IMR-90 (cell line): ENCODE results near the gene CEBPB. TPM values are rescaled to one million over a fixed set of nuclear protein-coding genes. Genes with fewer than 3 reads are reported as not detected.
A peak's percentile ranks its signal among the peaks of the same experiment; 100 is the strongest.

ENCODE experiments used
- ATAC-seq: fragments of 200-7000 bp; cut with Tn5 transposase; 2 replicates; pipeline ENCODE4 v1.9.1; 2020; ENCODE audit warnings: low read depth, mild to moderate bottlenecking, moderate library complexity
- BruUV-seq: library from RNA; stranded (reverse); fragments of 400-500 nt; replicated peaks from 2 replicates; lab custom pipeline; 2021; lab: Mats Ljungman, UMichigan
- CTCF ChIA-PET: fragments of 300-600 bp; formaldehyde crosslinking; extraction: SDS; loops from one replicate; lab custom pipeline; 2021; ENCODE audit warnings: antibody characterized with exemption; lab: Yijun Ruan, JAX
- POLR2A ChIA-PET: fragments of 300-600 bp; sonication (Branson Sonifier 250); formaldehyde crosslinking; loops from one replicate; lab custom pipeline; 2022; ENCODE audit warnings: antibody characterized with exemption; ENCODE audit not compliant: unreplicated experiment; lab: Charles Lee
- DNase-seq: peaks from one replicate; pipeline ENCODE4 v3.0.0; 2013
- H2AFZ ChIP-seq: replicated peaks from 2 replicates; pipeline ENCODE3; 2013; ENCODE audit warnings: low read length, mild to moderate bottlenecking; ENCODE audit not compliant: poor library complexity
- H2AK5ac ChIP-seq: 2 replicates; pipeline ENCODE4 v1.6.1; 2013; ENCODE audit warnings: low read depth, low read length, inconsistent platforms
- H2AK9ac ChIP-seq: replicated peaks from 2 replicates; pipeline ENCODE3; 2013; ENCODE audit warnings: mild to moderate bottlenecking, low read depth, low read length, moderate library complexity; ENCODE audit not compliant: poor library complexity
- H2BK120ac ChIP-seq: 2 replicates; pipeline ENCODE4 v1.6.1; 2013; ENCODE audit warnings: low read depth, low read length, inconsistent platforms
- H2BK15ac ChIP-seq: 3 replicates; pipeline ENCODE4 v1.6.1; 2013; ENCODE audit warnings: low read depth, low read length, inconsistent platforms
- H2BK20ac ChIP-seq: 2 replicates; pipeline ENCODE4 v1.6.1; 2013; ENCODE audit warnings: low read depth, mild to moderate bottlenecking, inconsistent platforms, low read length, moderate library complexity
- H2BK5ac ChIP-seq: 2 replicates; pipeline ENCODE4 v1.6.1; 2013; ENCODE audit warnings: mild to moderate bottlenecking, low read depth, low read length, inconsistent platforms; ENCODE audit not compliant: poor library complexity, severe bottlenecking
- H3K14ac ChIP-seq: replicated peaks from 2 replicates; pipeline ENCODE4 v1.6.1; 2013; ENCODE audit warnings: low read depth, low read length, inconsistent platforms
- H3K18ac ChIP-seq: 2 replicates; pipeline ENCODE4 v1.6.1; 2013; ENCODE audit warnings: low read depth, low read length, control low read depth
- H3K23ac ChIP-seq: 2 replicates; pipeline ENCODE4 v1.6.1; 2013; ENCODE audit warnings: low read depth, low read length, inconsistent platforms
- H3K27ac ChIP-seq: 2 replicates; pipeline ENCODE4 v1.5.1; 2013; ENCODE audit warnings: mild to moderate bottlenecking, control low read depth, low read length; ENCODE audit not compliant: insufficient read depth
- H3K27me3 ChIP-seq: 2 replicates; pipeline ENCODE4 v1.6.1; 2013; ENCODE audit warnings: low read length; ENCODE audit not compliant: control insufficient read depth, insufficient read depth
- H3K36me3 ChIP-seq: 2 replicates; pipeline ENCODE4 v1.6.1; 2013; ENCODE audit warnings: low read length, mixed read lengths; ENCODE audit not compliant: control insufficient read depth, insufficient read depth
- H3K4ac ChIP-seq: 2 replicates; pipeline ENCODE4 v1.6.1; 2013; ENCODE audit warnings: low read depth, low read length, inconsistent platforms
- H3K4me1 ChIP-seq: 2 replicates; pipeline ENCODE4 v1.6.1; 2013; ENCODE audit warnings: low read length, mixed read lengths; ENCODE audit not compliant: control insufficient read depth, insufficient read depth
- H3K4me2 ChIP-seq: 2 replicates; pipeline ENCODE4 v1.6.1; 2013; ENCODE audit warnings: low read depth, mild to moderate bottlenecking, control low read depth, low read length, moderate library complexity
- H3K4me3 ChIP-seq: 2 replicates; pipeline ENCODE4 v1.5.1; 2013; ENCODE audit warnings: low read depth, mild to moderate bottlenecking, control low read depth, low read length, moderate library complexity; ENCODE audit not compliant: insufficient read depth
- H3K56ac ChIP-seq: 2 replicates; pipeline ENCODE4 v1.6.1; 2013; ENCODE audit warnings: low read length, inconsistent platforms; ENCODE audit not compliant: insufficient read depth; ENCODE audit errors: extremely low read depth
- H3K79me1 ChIP-seq, 2 experiments: 2 replicates each; pipeline ENCODE4 v1.6.1; 2013; ENCODE audit warnings: low read length in 2 of 2, inconsistent platforms in 1 of 2, low read depth in 1 of 2
- H3K9ac ChIP-seq: 2 replicates; pipeline ENCODE4 v1.6.1; 2013; ENCODE audit warnings: low read depth, low read length, control low read depth
- H3K9me1 ChIP-seq: 2 replicates; pipeline ENCODE4 v1.6.1; 2013; ENCODE audit warnings: low read length, inconsistent platforms; ENCODE audit not compliant: insufficient read depth
- H3K9me3 ChIP-seq: 2 replicates; pipeline ENCODE4 v1.6.1; 2013; ENCODE audit warnings: low read length; ENCODE audit not compliant: control insufficient read depth, insufficient read depth
- H4K20me1 ChIP-seq: 2 replicates; pipeline ENCODE4 v1.6.1; 2013; ENCODE audit warnings: low read length, inconsistent platforms; ENCODE audit not compliant: insufficient read depth
- H4K5ac ChIP-seq: 2 replicates; pipeline ENCODE4 v1.6.1; 2013; ENCODE audit warnings: mild to moderate bottlenecking, low read depth, low read length, control low read depth
- H4K8ac ChIP-seq, 2 experiments: 2 replicates each; pipeline ENCODE4 v1.6.1; 2013; ENCODE audit warnings: low read depth in 2 of 2, low read length in 2 of 2, control low read depth in 1 of 2, inconsistent platforms in 1 of 2
- H4K91ac ChIP-seq: 2 replicates; pipeline ENCODE4 v1.6.1; 2013; ENCODE audit warnings: low read depth, low read length, inconsistent platforms; ENCODE audit not compliant: insufficient read depth
- RFX5 ChIP-seq: IDR thresholded peaks from 2 replicates; pipeline ENCODE4 v1.8.0; 2012; ENCODE audit warnings: low read depth, mild to moderate bottlenecking, low read length, moderate library complexity
- WGBS, 2 experiments: methylation state at CpG; one replicate each; pipeline versions ENCODE4 v1.1.5 to v1.1.7; 2013; ENCODE audit warnings: missing lambda C conversion rate in 2 of 2; ENCODE audit not compliant: insufficient read length in 1 of 2; ENCODE audit errors: extremely low coverage in 2 of 2; 5-methylcytosine and 5-hydroxymethylcytosine counted together
- dilution Hi-C: fragments of 300-500 bp; cut with HindIII; formaldehyde crosslinking; loops from one replicate; pipeline ENCODE4 v1.14.3; 2018; ENCODE audit warnings: low sequenced_read_pairs; ENCODE audit not compliant: unreplicated experiment
- in situ Hi-C: fragments of 300-500 bp; cut with MboI; formaldehyde crosslinking; loops from 3 replicates; pipeline ENCODE4 v1.14.3; 2019; ENCODE audit warnings: low sequenced_read_pairs, inconsistent platforms, mixed read lengths
- intact Hi-C: fragments of 100-400 bp; cut with micrococcal nuclease; formaldehyde crosslinking; loops from 2 replicates; pipeline ENCODE4 v1.10.0; 2022
- polyA plus RNA-seq, 3 experiments: library from polyadenylated mRNA; depleted of rRNA; stranded (reverse); fragments of >200 nt; gene quantifications; 2 replicates each; pipeline ENCODE4 v1.2.3, GENCODE V29; 2012; ENCODE audit warnings: low replicate concordance in 1 of 3
- total RNA-seq: library from RNA; depleted of rRNA; stranded (reverse); fragments of >200 nt; gene quantifications from 2 replicates; pipeline ENCODE4 v1.2.3, GENCODE V29; 2012
- TF ChIP-seq, protein P1 (sequence below): fragments of 150-350 bp; IDR thresholded peaks from 2 replicates; pipeline ENCODE4 v1.6.1; 2017; ENCODE audit warnings: mild to moderate bottlenecking, antibody characterized with exemption, low read length, low read depth

The CEBPB gene
- total and polyA plus RNA-seq, 2 of the 4 experiments (the other 2 are of a cell fraction): 3.4 to 17.4 TPM

DNA sequence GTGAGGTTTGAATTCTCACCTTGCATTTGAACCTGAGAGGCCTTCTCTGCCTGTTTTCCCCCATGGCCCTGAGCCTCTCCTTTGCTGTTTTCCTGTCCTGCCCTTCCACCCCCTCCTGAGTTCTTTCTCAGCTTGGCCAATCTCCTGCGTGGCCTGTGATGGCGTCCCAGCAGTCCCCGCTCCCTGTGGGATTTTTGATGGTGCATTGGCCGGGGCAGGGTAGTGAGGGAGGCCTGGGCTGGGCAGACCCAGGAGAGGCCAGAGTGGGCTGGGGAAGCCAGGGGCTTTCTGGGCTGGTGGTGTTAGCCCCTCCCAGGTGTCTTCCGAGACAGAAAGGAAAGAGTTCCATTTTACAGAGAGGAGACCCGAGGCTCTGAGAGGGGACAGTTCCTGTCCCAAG, 6.3 kb downstream of the CEBPB start:
- Histone ChIP-seq H3K4ac (no peak overlapping the region; the same call in 1 of the 2 replicates), H3K9ac (no peak overlapping the region), H3K56ac (no peak overlapping the region), H2BK5ac (no peak overlapping the region), H2BK15ac (no peak overlapping the region), H3K4me3 (no peak overlapping the region), H2AK9ac (no peak overlapping the region), H2AK5ac (peak overlapping the region; percentile 3; the same call in 1 of the 2 replicates), H2BK20ac (no peak overlapping the region), H3K4me2 (no peak overlapping the region), H3K79me1 (peaks cover 8 to 50% of the 10 kb centered on the region in 2 experiments), H4K20me1 (peaks cover 49% of the 10 kb centered on the region), H4K8ac (no peak overlapping the region), H3K9me1 (peaks cover 10% of the 10 kb centered on the region), H2AFZ (no peak overlapping the region), H3K4me1 (peaks cover 11% of the 10 kb centered on the region), H4K91ac (no peak overlapping the region), H3K27ac (no peak overlapping the region), H3K27me3 (no peaks in the 10 kb centered on the region), H3K23ac (no peak overlapping the region), H4K5ac (no peak overlapping the region), H2BK120ac (no peak overlapping the region), H3K9me3 (peaks cover 3% of the 10 kb centered on the region; the same call in 1 of the 2 replicates), H3K18ac (no peak overlapping the region), H3K14ac (no peak overlapping the region), H3K36me3 (peaks cover 31% of the 10 kb centered on the region)
- ChIA-PET CTCF (no interaction called here), POLR2A (no interaction called here)
- intact Hi-C loops (no loop called here), dilution Hi-C loops (no loop called here), in situ Hi-C loops (no loop called here)
- TF ChIP-seq RFX5: no peak
- TF ChIP-seq, protein P1, sequence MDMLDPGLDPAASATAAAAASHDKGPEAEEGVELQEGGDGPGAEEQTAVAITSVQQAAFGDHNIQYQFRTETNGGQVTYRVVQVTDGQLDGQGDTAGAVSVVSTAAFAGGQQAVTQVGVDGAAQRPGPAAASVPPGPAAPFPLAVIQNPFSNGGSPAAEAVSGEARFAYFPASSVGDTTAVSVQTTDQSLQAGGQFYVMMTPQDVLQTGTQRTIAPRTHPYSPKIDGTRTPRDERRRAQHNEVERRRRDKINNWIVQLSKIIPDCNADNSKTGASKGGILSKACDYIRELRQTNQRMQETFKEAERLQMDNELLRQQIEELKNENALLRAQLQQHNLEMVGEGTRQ: no peak
- WGBS, 2 experiments: no CpG with 5 or more reads among the region's 6 CpGs
- ATAC-seq: no peak
- no peak for DNase-seq
- BruUV-seq: no TSS peak
